ENCODE results near the gene HS1BP3.

HS1BP3 gene

GRCh38 chr2:20646446-20646845 lies 4.5 kb downstream of the HS1BP3 start:
- no peak for DNase-seq (ENCODE audit: low read depth)
- H3K4me3 ChIP-seq (ENCODE audit: control insufficient read depth, low read depth, low read length): no peak overlapping the region
- no peak for TF ChIP-seq CTCF (IDR thresholded peaks at IDR 0.05; ENCODE audit: control insufficient read depth, insufficient read depth, low read depth, low read length, missing control alignments)

GRCh38 chr2:20645761-20646160 lies 5.1 kb downstream of the HS1BP3 start:
- DNase-seq (ENCODE audit: low read depth): no peak
- no peak for TF ChIP-seq CTCF (IDR thresholded peaks at IDR 0.05; ENCODE audit: control insufficient read depth, insufficient read depth, low read depth, low read length, missing control alignments)
- no peak overlapping the region for H3K4me3 ChIP-seq (ENCODE audit: control insufficient read depth, low read depth, low read length)

GRCh38 chr2:20645301-20645701 lies 5.6 kb downstream of the HS1BP3 start:
- TF ChIP-seq CTCF (IDR thresholded peaks at IDR 0.05; ENCODE audit: control insufficient read depth, insufficient read depth, low read depth, low read length, missing control alignments): no peak
- no peak overlapping the region for H3K4me3 ChIP-seq (ENCODE audit: control insufficient read depth, low read depth, low read length)
- no peak for DNase-seq (ENCODE audit: low read depth)

- TF ChIP-seq CTCF (IDR thresholded peaks at IDR 0.05; ENCODE audit: control insufficient read depth, insufficient read depth, low read depth, low read length, missing control alignments): no peak
- DNase-seq (ENCODE audit: low read depth): no peak
- no peak overlapping the region for H3K4me3 ChIP-seq (ENCODE audit: control insufficient read depth, low read depth, low read length)
These were observed 7.1 kb downstream of the HS1BP3 start for GRCh38 chr2:20643826-20644225.

- H3K4me3 ChIP-seq (ENCODE audit: control insufficient read depth, low read depth, low read length): no peak overlapping the region
- no peak for DNase-seq (ENCODE audit: low read depth)
- no peak for TF ChIP-seq CTCF (IDR thresholded peaks at IDR 0.05; ENCODE audit: control insufficient read depth, insufficient read depth, low read depth, low read length, missing control alignments)
These were observed 7.8 kb downstream of the HS1BP3 start for GRCh38 chr2:20643060-20643459.

- peak; percentile 99 for TF ChIP-seq CTCF (IDR thresholded peaks at IDR 0.05; ENCODE audit: control insufficient read depth, insufficient read depth, low read depth, low read length, missing control alignments)
- DNase-seq (ENCODE audit: low read depth): no peak
- H3K4me3 ChIP-seq (ENCODE audit: control insufficient read depth, low read depth, low read length): no peak overlapping the region
These were observed 8.6 kb downstream of the HS1BP3 start for GRCh38 chr2:20642055-20642971.
